ENCODE measurements around the gene FCRLB. TPM values are rescaled to one million over a fixed set of nuclear protein-coding genes. Genes with fewer than 3 reads are reported as not detected.

Gene FCRLB
- total and polyA plus RNA-seq, 2 of the 13 experiments (the other 11 are each of a cell fraction or from before 2014, with no cell fraction given) = 0.08 to 0.11 TPM

GRCh38 chr1:161702250-161702649 is 19.1 kb upstream of the FCRLB start (continued):
- TF ChIP-seq RFX3 (CRISPR knock-in tag; IDR thresholded peaks at IDR 0.05) (no peak), RFX5 (IDR thresholded peaks at IDR 0.05; ENCODE audit: low read depth, low read length) (no peak), SMYD3 (CRISPR knock-in tag; IDR thresholded peaks at IDR 0.05) (no peak), ZNF792 (CRISPR knock-in tag; IDR thresholded peaks at IDR 0.05) (peak; percentile 72), POGK (CRISPR knock-in tag; conservative IDR thresholded peaks at IDR 0.05) (no peak), ZFAT (CRISPR knock-in tag; conservative IDR thresholded peaks at IDR 0.05) (no peak), SMAD3 (CRISPR knock-in tag; IDR thresholded peaks at IDR 0.05) (0 out of 2 replicates have a peak, but pooled peaks have one; percentile 63), MIER3 (CRISPR knock-in tag; IDR thresholded peaks at IDR 0.05; ENCODE audit: borderline replicate concordance) (peak; percentile 70; the same call in 1 of the 2 replicates), ZNF234 (CRISPR knock-in tag; conservative IDR thresholded peaks at IDR 0.05) (no peak), ZNF430 (CRISPR knock-in tag; IDR thresholded peaks at IDR 0.05) (no peak), NFYC (CRISPR knock-in tag; IDR thresholded peaks at IDR 0.05) (no peak), TIGD3 (CRISPR knock-in tag; IDR thresholded peaks at IDR 0.05; ENCODE audit: borderline replicate concordance) (no peak), ZNF510 (CRISPR knock-in tag; IDR thresholded peaks at IDR 0.05; ENCODE audit: low read depth) (no peak), CBX1 (IDR thresholded peaks at IDR 0.05; ENCODE audit: low read depth) (peak; percentile 76), ZNF513 (CRISPR knock-in tag; conservative IDR thresholded peaks at IDR 0.05) (no peak), KDM1A (CRISPR knock-in tag; IDR thresholded peaks at IDR 0.05) (peak; percentile 83), ZNF549 (CRISPR knock-in tag; IDR thresholded peaks at IDR 0.05) (no peak), ZNF44 (CRISPR knock-in tag; IDR thresholded peaks at IDR 0.05) (no peak), GLI4 (CRISPR knock-in tag; IDR thresholded peaks at IDR 0.05; ENCODE audit: borderline replicate concordance) (no peak), ZNF280B (CRISPR knock-in tag; IDR thresholded peaks at IDR 0.05; ENCODE audit: borderline replicate concordance) (no peak), ZBTB2 (CRISPR knock-in tag; IDR thresholded peaks at IDR 0.05; ENCODE audit: low read depth) (no peak), GPN1 (CRISPR knock-in tag; IDR thresholded peaks at IDR 0.05; ENCODE audit: borderline replicate concordance) (no peak), ZNF639 (CRISPR knock-in tag; conservative IDR thresholded peaks at IDR 0.05) (no peak), BRCA1 (CRISPR knock-in tag; IDR thresholded peaks at IDR 0.05) (0 out of 2 replicates have a peak, but pooled peaks have one; percentile 31)

All from HepG2 (cell line).